ENCODE results near the gene TMED5.

DNA sequence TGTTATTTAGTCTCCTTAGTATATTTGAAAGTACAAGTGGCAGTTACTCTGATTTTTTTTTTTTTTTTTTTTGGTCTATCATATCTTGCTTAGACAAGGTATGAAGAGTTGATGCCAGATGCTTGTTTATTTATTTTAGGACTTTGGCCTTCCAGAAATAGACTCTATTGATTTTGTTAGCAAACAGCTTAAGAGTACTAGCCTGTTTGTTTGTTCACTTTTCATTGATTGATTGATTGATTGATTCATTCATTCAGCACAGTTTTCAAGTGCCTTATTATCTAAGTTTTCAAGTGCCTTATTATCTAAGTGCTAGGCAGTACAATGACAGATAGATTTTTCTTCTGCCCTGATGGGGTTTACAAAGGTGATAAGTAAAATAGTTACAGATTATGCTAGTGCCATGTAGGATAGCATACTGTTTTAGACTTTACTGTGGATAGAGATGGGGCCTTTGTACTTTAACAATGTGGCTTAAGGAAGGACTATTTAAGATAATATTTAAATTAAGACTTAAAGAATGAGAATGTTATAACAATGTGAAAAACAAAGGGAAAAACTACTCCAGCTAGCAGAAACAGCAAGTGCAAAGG is 50.6 kb downstream of the TMED5 start:
- no peak for TF ChIP-seq GATA2 (IDR thresholded peaks at IDR 0.05; ENCODE audit: low read depth, low read length)
- TF ChIP-seq GATA3 (IDR thresholded peaks at IDR 0.05; ENCODE audit: low read depth, low read length): no peak

Measured in SH-SY5Y (cell line).